AG10803 (cell line): ENCODE data around the gene GTF2F2.
"Not testable (repeated sequence)": the region's sequence is repeated elsewhere in the genome, so short reads cannot be mapped to it uniquely, and the experiment has no call there.

Experiments
- DNase-seq: peaks from one replicate; pipeline ENCODE4 v3.0.0; 2010; ENCODE audit warnings: low read depth
- H3K4me3 ChIP-seq: 2 replicates; pipeline ENCODE4 v1.5.1; 2011; ENCODE audit warnings: mild to moderate bottlenecking, low read length, control low read depth
- CTCF ChIP-seq: conservative IDR thresholded peaks from 2 replicates; pipeline ENCODE4 v1.5.1; 2011; ENCODE audit warnings: mild to moderate bottlenecking, low read length, control low read depth, inconsistent platforms

GTF2F2 gene

DNA sequence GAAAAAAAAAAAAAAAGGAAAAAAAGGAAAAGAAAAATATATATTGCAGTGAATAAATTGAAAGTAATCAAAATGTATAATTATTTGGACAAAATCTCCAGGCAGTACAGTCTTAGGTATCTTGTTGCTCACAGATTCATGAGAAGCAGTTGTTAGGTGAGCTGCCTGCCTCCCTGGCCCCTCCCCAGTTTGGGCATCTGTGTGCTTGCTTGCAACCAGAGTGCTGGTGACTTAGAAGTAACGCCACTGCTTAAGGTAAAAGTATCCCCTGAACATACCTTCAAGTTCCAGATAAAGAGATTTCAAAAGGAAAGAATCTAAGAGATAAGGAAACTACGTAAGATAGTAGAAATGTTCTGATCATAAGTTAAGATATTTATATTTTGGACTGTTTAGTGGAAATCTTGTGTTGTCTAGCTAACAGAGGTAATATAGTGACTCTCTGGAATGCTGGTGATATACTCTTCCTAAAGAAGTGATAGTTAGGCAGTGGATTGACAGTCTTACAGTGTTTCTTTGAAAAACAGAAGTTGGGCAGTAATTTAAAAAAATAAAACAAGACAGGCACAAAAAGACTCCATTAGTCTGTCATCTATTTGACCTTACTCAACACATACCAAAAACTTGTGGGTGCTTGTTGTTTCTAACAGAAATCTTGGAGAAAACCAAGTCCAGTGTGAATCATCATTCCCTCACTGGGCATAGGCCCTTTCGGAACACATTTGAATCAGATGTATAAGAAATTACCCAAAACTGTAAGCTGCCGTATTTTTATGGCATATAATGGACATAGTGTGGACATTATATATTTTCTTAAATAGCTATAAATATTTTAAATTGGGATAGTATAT is 118.9 kb downstream of the GTF2F2 start:
- DNase-seq, result peak; percentile 74
- H3K4me3 ChIP-seq, result no peak overlapping the region
- no peak for TF ChIP-seq CTCF

DNA sequence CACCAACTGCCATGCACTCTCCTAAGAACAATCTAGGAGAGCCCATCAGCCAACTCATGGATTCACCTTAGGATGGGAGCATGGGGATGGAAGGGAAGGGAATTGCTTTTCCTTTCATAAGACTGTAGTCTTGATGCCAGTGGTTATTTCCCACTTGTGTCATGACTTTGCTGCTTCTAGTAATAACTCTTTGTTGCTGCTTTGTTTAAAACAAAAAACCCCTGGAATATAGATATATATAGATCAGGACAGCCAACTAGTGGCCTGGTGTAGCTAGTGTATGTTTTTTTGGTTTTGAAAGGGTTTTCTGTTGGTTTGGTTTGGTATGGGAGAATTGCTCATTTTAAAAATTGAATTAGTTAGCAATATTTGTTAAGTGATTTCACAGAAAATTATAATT is 119.8 kb downstream of the GTF2F2 start:
- DNase-seq, result peak; percentile 9
- no peak overlapping the region for H3K4me3 ChIP-seq
- no peak for TF ChIP-seq CTCF

GRCh38 chr13:45242070-45242469 is 121.8 kb downstream of the GTF2F2 start:
- DNase-seq, result peak; percentile 52
- no peak for TF ChIP-seq CTCF
- no peak overlapping the region; the same call in 1 of the 2 replicates for H3K4me3 ChIP-seq

- TF ChIP-seq CTCF, result no peak
- DNase-seq, result no peak
- no peak overlapping the region for H3K4me3 ChIP-seq
These were observed 122.2 kb downstream of the GTF2F2 start for GRCh38 chr13:45242524-45242923.

GRCh38 chr13:45243077-45243476 is 122.8 kb downstream of the GTF2F2 start:
- no peak overlapping the region for H3K4me3 ChIP-seq
- no peak for DNase-seq
- TF ChIP-seq CTCF, result no peak

DNA sequence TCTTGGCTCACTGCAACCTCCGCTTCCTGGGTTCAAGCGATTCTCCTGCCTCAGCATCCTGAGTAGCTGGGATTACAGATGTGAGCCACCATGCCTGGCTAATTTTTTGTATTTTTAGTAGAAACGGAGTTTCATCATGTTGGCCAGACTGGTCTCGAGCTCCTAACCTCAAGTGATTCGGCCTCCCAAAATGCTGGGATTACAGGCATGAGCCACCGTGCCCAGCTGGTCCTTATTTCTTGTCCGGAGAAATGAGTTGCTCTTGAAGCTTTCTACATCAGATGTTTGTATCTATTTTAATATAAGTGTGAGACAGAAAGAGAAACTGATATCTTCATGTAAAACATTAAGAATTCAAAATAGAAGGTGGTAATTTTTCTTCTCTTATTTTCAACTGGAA is 124.4 kb downstream of the GTF2F2 start:
- H3K4me3 ChIP-seq, result not testable (repeated sequence)
- DNase-seq, result peak; percentile 53

DNA sequence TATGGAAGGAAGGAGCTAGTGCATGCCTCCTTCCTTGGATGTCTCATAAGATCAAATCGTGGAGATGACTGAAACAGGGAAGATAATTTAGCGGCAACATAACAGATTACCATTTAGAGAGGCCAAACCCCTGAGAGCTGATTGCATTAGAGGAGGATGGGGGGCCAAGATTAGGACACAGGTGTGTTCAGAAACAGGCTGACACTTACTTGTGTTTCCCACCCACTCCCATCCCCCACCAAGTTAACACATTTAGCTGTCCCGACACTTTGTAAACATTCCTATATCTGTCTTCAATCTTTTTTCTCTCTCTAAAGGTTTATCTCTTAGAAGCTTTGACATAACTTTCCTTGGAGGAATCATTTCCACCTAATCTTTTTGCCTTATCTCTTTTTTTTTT is 129.4 kb downstream of the GTF2F2 start:
- no peak overlapping the region for H3K4me3 ChIP-seq
- no peak for TF ChIP-seq CTCF
- DNase-seq, result no peak
